CD14-positive monocyte (primary cell): ENCODE measurements around the gene FGF5. TPM values are rescaled to one million over a fixed set of nuclear protein-coding genes. Genes with fewer than 3 reads are reported as not detected.

Source experiments
- DNase-seq, 3 donors: peaks; one replicate each; pipeline ENCODE4 v3.0.0-alpha.2; 2011 to 2022
- H2AFZ ChIP-seq: 2 replicates; pipeline ENCODE4 v1.6.0; 2012; ENCODE audit warnings: mild to moderate bottlenecking, low read depth, low read length, inconsistent platforms; ENCODE audit not compliant: insufficient read depth, poor library complexity, severe bottlenecking
- H3K27ac ChIP-seq, 2 donors: 1 replicate in 1 of 2; 2 replicates in 1 of 2; pipeline ENCODE4 v1.5.1; 2012 to 2013; ENCODE audit warnings: low read length in 2 of 2, control low read depth in 1 of 2, inconsistent platforms in 1 of 2, low read depth in 1 of 2, mild to moderate bottlenecking in 1 of 2
- H3K27me3 ChIP-seq, 2 donors: one replicate each; pipeline versions ENCODE4 v1.6.0 to v1.6.1; 2011 to 2013; ENCODE audit warnings: low read length in 2 of 2; ENCODE audit not compliant: control insufficient read depth in 2 of 2, insufficient read depth in 2 of 2
- H3K36me3 ChIP-seq, 2 donors: replicated peaks in 1 of 2; 1 replicate in 1 of 2; 2 replicates in 1 of 2; pipeline versions ENCODE4 v1.5.1 to v1.6.1; 2012 to 2013; ENCODE audit warnings: low read length in 2 of 2, control low read depth in 1 of 2, inconsistent platforms in 1 of 2, mild to moderate bottlenecking in 1 of 2; ENCODE audit not compliant: insufficient read depth in 2 of 2, control insufficient read depth in 1 of 2
- H3K4me1 ChIP-seq, 2 donors: 1 replicate in 1 of 2; 2 replicates in 1 of 2; pipeline versions ENCODE4 v1.5.1 to v1.6.1; 2012 to 2013; ENCODE audit warnings: low read length in 2 of 2, control low read depth in 1 of 2, inconsistent platforms in 1 of 2, mild to moderate bottlenecking in 1 of 2, moderate library complexity in 1 of 2; ENCODE audit not compliant: insufficient read depth in 2 of 2, control insufficient read depth in 1 of 2
- H3K4me2 ChIP-seq: replicated peaks from 2 replicates; pipeline ENCODE3; 2012; ENCODE audit warnings: low read length, moderate library complexity, mild to moderate bottlenecking; ENCODE audit not compliant: poor library complexity, severe bottlenecking; ENCODE audit errors: extremely low read depth
- H3K4me3 ChIP-seq, 3 experiments: fragments of 200-600 bp in 1 of 3; sonication (generic) in 1 of 3; replicated peaks in 1 of 3; 1 replicate in 2 of 3; 2 replicates in 1 of 3; pipeline ENCODE4 v1.5.1; 2011 to 2013; ENCODE audit warnings: low read length in 3 of 3, mild to moderate bottlenecking in 3 of 3, control low read depth in 2 of 3, low read depth in 2 of 3, inconsistent platforms in 1 of 3, moderate library complexity in 1 of 3
- H3K79me2 ChIP-seq: 2 replicates; pipeline ENCODE4 v1.6.0; 2012; ENCODE audit warnings: mild to moderate bottlenecking, control low read depth, inconsistent platforms, low read length, moderate library complexity; ENCODE audit not compliant: insufficient read depth
- H3K9ac ChIP-seq: 2 replicates; pipeline ENCODE4 v1.6.0; 2017; ENCODE audit warnings: low read length, mild to moderate bottlenecking; ENCODE audit not compliant: insufficient read depth, poor library complexity, severe bottlenecking
- H3K9me3 ChIP-seq, 2 donors: replicated peaks in 1 of 2; 1 replicate in 1 of 2; 2 replicates in 1 of 2; pipeline versions ENCODE4 v1.5.1 to v1.6.1; 2012 to 2013; ENCODE audit warnings: low read length in 2 of 2, control low read depth in 1 of 2; ENCODE audit not compliant: control insufficient read depth in 1 of 2, insufficient read depth in 1 of 2
- H4K20me1 ChIP-seq: 2 replicates; pipeline ENCODE4 v1.6.0; 2012; ENCODE audit warnings: mild to moderate bottlenecking, low read length, control low read depth, moderate library complexity; ENCODE audit not compliant: insufficient read depth
- H3K27ac Mint-ChIP-seq, 7 donors: one replicate each; pipeline ENCODE4 v1.8.0; 2020; ENCODE audit warnings: mild to moderate bottlenecking in 7 of 7, mixed read lengths in 7 of 7, moderate library complexity in 6 of 7, inconsistent platforms in 2 of 7
- H3K27me3 Mint-ChIP-seq, 3 donors: one replicate each; pipeline ENCODE4 v1.8.0; 2021 to 2022; ENCODE audit warnings: low read depth in 3 of 3, mild to moderate bottlenecking in 3 of 3, mixed read lengths in 3 of 3, moderate library complexity in 3 of 3, inconsistent platforms in 1 of 3
- H3K36me3 Mint-ChIP-seq, 2 donors: one replicate each; pipeline ENCODE4 v1.8.0; 2020; ENCODE audit warnings: mixed read lengths in 2 of 2, inconsistent platforms in 1 of 2, mild to moderate bottlenecking in 1 of 2
- H3K4me1 Mint-ChIP-seq: one replicate; pipeline ENCODE4 v1.8.0; 2020; ENCODE audit warnings: mild to moderate bottlenecking, mixed read lengths
- H3K4me3 Mint-ChIP-seq, 2 donors: one replicate each; pipeline ENCODE4 v1.8.0; 2020; ENCODE audit warnings: mild to moderate bottlenecking in 2 of 2, mixed read lengths in 2 of 2, moderate library complexity in 1 of 2
- H3K9me3 Mint-ChIP-seq, 7 donors: one replicate each; pipeline ENCODE4 v1.8.0; 2020 to 2022; ENCODE audit warnings: mixed read lengths in 7 of 7, mild to moderate bottlenecking in 6 of 7, moderate library complexity in 6 of 7, inconsistent platforms in 2 of 7
- CTCF ChIP-seq: fragments of 200-600 bp; IDR thresholded peaks from one replicate; pipeline ENCODE4 v1.8.0; 2022; ENCODE audit warnings: antibody characterized with exemption, mild to moderate bottlenecking
- WGBS: methylation state at CpG from one replicate; pipeline ENCODE4 v1.1.5; 2013; ENCODE audit warnings: missing lambda C conversion rate; ENCODE audit not compliant: insufficient coverage; 5-methylcytosine and 5-hydroxymethylcytosine counted together
- intact Hi-C, 2 donors: fragments of 100-400 bp; cut with micrococcal nuclease; formaldehyde crosslinking; loops; one replicate each; pipeline versions ENCODE4 v1.15.0 to v1.15.1; 2023
- polyA plus RNA-seq, 3 donors: library from polyadenylated mRNA; depleted of rRNA in 1 of 3; unstranded in 2 of 3; stranded (reverse) in 1 of 3; fragments of 300-500 nt in 2 of 3; fragments of >200 nt in 1 of 3; fragmentation: Illumina TruSeq in 2 of 3; gene quantifications; 1 replicate in 2 of 3; 2 replicates in 1 of 3; pipeline ENCODE4 v1.2.3, GENCODE V29; 2012 to 2021

The FGF5 gene
- polyA plus RNA-seq, 3 donors, result not detected

- Histone ChIP-seq H2AFZ (no peak overlapping the region), H3K36me3 (no peaks in the 10 kb centered on the region), H3K4me3 (no peak overlapping the region), H4K20me1 (no peaks in the 10 kb centered on the region), H3K79me2 (no peaks in the 10 kb centered on the region), H3K4me1 (no peaks in the 10 kb centered on the region), H3K27ac (no peak overlapping the region), H3K4me2 (no peak overlapping the region), H3K9me3 (no peaks in the 10 kb centered on the region), H3K27me3 (no peaks in the 10 kb centered on the region), H3K9ac (no peak overlapping the region)
- H3K27ac Mint-ChIP-seq, result no peak overlapping the region
- WGBS, result 76% methylated on average over 2 of the region's 2 CpGs
- peaks cover 3% of the 10 kb centered on the region for H3K4me1 Mint-ChIP-seq
- H3K36me3 Mint-ChIP-seq, result no peaks in the 10 kb centered on the region
- H3K27me3 Mint-ChIP-seq, result no peaks in the 10 kb centered on the region
- DNase-seq, result no peak
- intact Hi-C loops, result no loop called here
- H3K9me3 Mint-ChIP-seq, result no peaks in the 10 kb centered on the region
- H3K4me3 Mint-ChIP-seq, result no peak overlapping the region
- no peak for TF ChIP-seq CTCF
Observed at GRCh38 chr4:80229128-80229527, 37.3 kb upstream of the FGF5 start.

- DNase-seq, result no peak
Observed at GRCh38 chr4:80229590-80229989, 36.9 kb upstream of the FGF5 start.

More at GRCh38 chr4:80229590-80229989, 36.9 kb upstream of the FGF5 start:
- H3K36me3 ChIP-seq, result no peaks in the 10 kb centered on the region
- no peaks in the 10 kb centered on the region for H3K9me3 Mint-ChIP-seq
- intact Hi-C loops, result no loop called here
- H3K27ac Mint-ChIP-seq, result no peak overlapping the region
- WGBS, result 92% methylated on average over 1 of the region's 2 CpGs
- no peaks in the 10 kb centered on the region for H4K20me1 ChIP-seq
- no peak overlapping the region for H3K4me3 ChIP-seq
- H3K27me3 Mint-ChIP-seq, result no peaks in the 10 kb centered on the region
- H3K9ac ChIP-seq, result no peak overlapping the region
- H3K79me2 ChIP-seq, result no peaks in the 10 kb centered on the region
- TF ChIP-seq CTCF, result no peak
- H3K4me1 Mint-ChIP-seq, result peaks cover 4% of the 10 kb centered on the region
- H3K9me3 ChIP-seq, result no peaks in the 10 kb centered on the region
- H3K27me3 ChIP-seq, result no peaks in the 10 kb centered on the region
- H3K4me2 ChIP-seq, result no peak overlapping the region
- no peak overlapping the region for H2AFZ ChIP-seq
- H3K36me3 Mint-ChIP-seq, result no peaks in the 10 kb centered on the region
- H3K27ac ChIP-seq, result no peak overlapping the region
- H3K4me1 ChIP-seq, result no peaks in the 10 kb centered on the region
- H3K4me3 Mint-ChIP-seq, result no peak overlapping the region
